OCI-LY3 (cell line): ENCODE data around the gene APOL4.

Source experiments
- CTCF ChIP-seq: fragments of 200-600, 300-600 bp; sonication (generic); IDR thresholded peaks from 2 replicates; pipeline ENCODE4 v1.5.1; 2014; ENCODE audit warnings: antibody characterized with exemption, low read length, low read depth
- EZH2phosphoT487 ChIP-seq: fragments of 200-600 bp; shearing (Covaris generic); IDR thresholded peaks from 2 replicates; pipeline ENCODE4 v1.6.1; 2018; ENCODE audit warnings: antibody characterized with exemption, mixed run types, low read depth

- TF ChIP-seq CTCF = no peak
- no peak for TF ChIP-seq EZH2phosphoT487
Observed at GRCh38 chr22:36233796-36234195, 32.2 kb upstream of the APOL4 start.
